HUES48 (cell line): Measurements from ENCODE around the gene GRIK4.

Experiments used
- H3K27ac ChIP-seq: one replicate; pipeline ENCODE4 v1.7.0; 2013; ENCODE audit warnings: low read depth, low read length, inconsistent platforms
- H3K27me3 ChIP-seq: 2 replicates; pipeline ENCODE4 v1.6.1; 2013; ENCODE audit warnings: mild to moderate bottlenecking, low read length; ENCODE audit not compliant: control insufficient read depth, insufficient read depth
- H3K36me3 ChIP-seq: 2 replicates; pipeline ENCODE4 v1.6.1; 2013; ENCODE audit warnings: low read length; ENCODE audit not compliant: control insufficient read depth, insufficient read depth
- H3K4me1 ChIP-seq: 2 replicates; pipeline ENCODE4 v1.6.1; 2013; ENCODE audit warnings: mild to moderate bottlenecking, low read length; ENCODE audit not compliant: control insufficient read depth, insufficient read depth
- H3K4me3 ChIP-seq: 2 replicates; pipeline ENCODE4 v1.5.1; 2013; ENCODE audit warnings: mild to moderate bottlenecking, low read depth, low read length
- H3K9ac ChIP-seq: 2 replicates; pipeline ENCODE4 v1.6.1; 2013; ENCODE audit warnings: mild to moderate bottlenecking, low read depth, low read length, moderate library complexity
- H3K9me3 ChIP-seq: 2 replicates; pipeline ENCODE4 v1.6.1; 2013; ENCODE audit warnings: low read length; ENCODE audit not compliant: control insufficient read depth, insufficient read depth

Gene GRIK4

GRCh38 chr11:120929090-120929489, 417.5 kb downstream of the GRIK4 start:
- no peaks in the 10 kb centered on the region for H3K9me3 ChIP-seq
- no peak overlapping the region for H3K4me3 ChIP-seq
- no peaks in the 10 kb centered on the region for H3K27me3 ChIP-seq
- H3K9ac ChIP-seq = no peak overlapping the region
- no peak overlapping the region for H3K27ac ChIP-seq
- no peaks in the 10 kb centered on the region for H3K36me3 ChIP-seq
- no peaks in the 10 kb centered on the region for H3K4me1 ChIP-seq

GRCh38 chr11:120929664-120930154, 418.2 kb downstream of the GRIK4 start:
- Histone ChIP-seq H3K9me3 (no peaks in the 10 kb centered on the region), H3K36me3 (no peaks in the 10 kb centered on the region), H3K9ac (no peak overlapping the region), H3K4me3 (no peak overlapping the region), H3K27ac (no peak overlapping the region), H3K4me1 (no peaks in the 10 kb centered on the region), H3K27me3 (no peaks in the 10 kb centered on the region)

- H3K4me1 ChIP-seq = no peaks in the 10 kb centered on the region
- H3K36me3 ChIP-seq = no peaks in the 10 kb centered on the region
- no peaks in the 10 kb centered on the region for H3K9me3 ChIP-seq
- H3K9ac ChIP-seq = no peak overlapping the region
- no peaks in the 10 kb centered on the region for H3K27me3 ChIP-seq
- no peak overlapping the region for H3K4me3 ChIP-seq
- no peak overlapping the region for H3K27ac ChIP-seq
These were observed 419.7 kb downstream of the GRIK4 start for GRCh38 chr11:120931057-120931779.

- H3K27me3 ChIP-seq = no peaks in the 10 kb centered on the region
- H3K4me3 ChIP-seq = no peak overlapping the region
- H3K27ac ChIP-seq = no peak overlapping the region
- H3K4me1 ChIP-seq = no peaks in the 10 kb centered on the region
- no peaks in the 10 kb centered on the region for H3K9me3 ChIP-seq
- no peak overlapping the region for H3K9ac ChIP-seq
- no peaks in the 10 kb centered on the region for H3K36me3 ChIP-seq
These were observed 420.9 kb downstream of the GRIK4 start for GRCh38 chr11:120932305-120932915.

- Histone ChIP-seq H3K36me3 (no peaks in the 10 kb centered on the region), H3K4me1 (peaks cover 9% of the 10 kb centered on the region), H3K27ac (no peak overlapping the region), H3K9ac (no peak overlapping the region), H3K27me3 (no peaks in the 10 kb centered on the region), H3K4me3 (no peak overlapping the region), H3K9me3 (no peaks in the 10 kb centered on the region)
These were observed 424.8 kb downstream of the GRIK4 start for GRCh38 chr11:120936356-120936755.

GRCh38 chr11:120937501-120937900, 426.0 kb downstream of the GRIK4 start:
- Histone ChIP-seq H3K9me3 (no peaks in the 10 kb centered on the region), H3K27me3 (no peaks in the 10 kb centered on the region), H3K27ac (no peak overlapping the region), H3K9ac (no peak overlapping the region), H3K36me3 (no peaks in the 10 kb centered on the region), H3K4me1 (peaks cover 9% of the 10 kb centered on the region), H3K4me3 (no peak overlapping the region)

GRCh38 chr11:120938260-120938659, 426.7 kb downstream of the GRIK4 start:
- Histone ChIP-seq H3K36me3 (no peaks in the 10 kb centered on the region), H3K9me3 (no peaks in the 10 kb centered on the region), H3K4me3 (no peak overlapping the region), H3K27me3 (no peaks in the 10 kb centered on the region), H3K9ac (no peak overlapping the region), H3K27ac (no peak overlapping the region), H3K4me1 (peaks cover 9% of the 10 kb centered on the region)

GRCh38 chr11:120940160-120940848, 428.8 kb downstream of the GRIK4 start:
- H3K36me3 ChIP-seq = no peaks in the 10 kb centered on the region
- H3K27me3 ChIP-seq = no peaks in the 10 kb centered on the region
- H3K9ac ChIP-seq = no peak overlapping the region
- H3K9me3 ChIP-seq = peaks cover 9% of the 10 kb centered on the region
- H3K27ac ChIP-seq = no peak overlapping the region
- no peak overlapping the region for H3K4me3 ChIP-seq
- peaks cover 9% of the 10 kb centered on the region for H3K4me1 ChIP-seq

- Histone ChIP-seq H3K27me3 (no peaks in the 10 kb centered on the region), H3K36me3 (no peaks in the 10 kb centered on the region), H3K9ac (no peak overlapping the region), H3K4me1 (peaks cover 9% of the 10 kb centered on the region), H3K4me3 (no peak overlapping the region), H3K27ac (no peak overlapping the region), H3K9me3 (peaks cover 9% of the 10 kb centered on the region)
These were observed 429.5 kb downstream of the GRIK4 start for GRCh38 chr11:120941000-120941399.

- H3K36me3 ChIP-seq = no peaks in the 10 kb centered on the region
- no peaks in the 10 kb centered on the region for H3K27me3 ChIP-seq
- peaks cover 9% of the 10 kb centered on the region for H3K9me3 ChIP-seq
- H3K9ac ChIP-seq = no peak overlapping the region
- no peak overlapping the region for H3K4me3 ChIP-seq
- H3K27ac ChIP-seq = no peak overlapping the region
- peaks cover 9% of the 10 kb centered on the region for H3K4me1 ChIP-seq
These were observed 431.2 kb downstream of the GRIK4 start for GRCh38 chr11:120942701-120943100.

- no peak overlapping the region for H3K4me3 ChIP-seq
- no peaks in the 10 kb centered on the region for H3K36me3 ChIP-seq
- H3K9ac ChIP-seq = no peak overlapping the region
- H3K9me3 ChIP-seq = peaks cover 9% of the 10 kb centered on the region
- no peaks in the 10 kb centered on the region for H3K4me1 ChIP-seq
- no peaks in the 10 kb centered on the region for H3K27me3 ChIP-seq
- no peak overlapping the region for H3K27ac ChIP-seq
These were observed 433.5 kb downstream of the GRIK4 start for GRCh38 chr11:120945042-120945441.
